ENCODE measurements around the gene VSX1.

DNA sequence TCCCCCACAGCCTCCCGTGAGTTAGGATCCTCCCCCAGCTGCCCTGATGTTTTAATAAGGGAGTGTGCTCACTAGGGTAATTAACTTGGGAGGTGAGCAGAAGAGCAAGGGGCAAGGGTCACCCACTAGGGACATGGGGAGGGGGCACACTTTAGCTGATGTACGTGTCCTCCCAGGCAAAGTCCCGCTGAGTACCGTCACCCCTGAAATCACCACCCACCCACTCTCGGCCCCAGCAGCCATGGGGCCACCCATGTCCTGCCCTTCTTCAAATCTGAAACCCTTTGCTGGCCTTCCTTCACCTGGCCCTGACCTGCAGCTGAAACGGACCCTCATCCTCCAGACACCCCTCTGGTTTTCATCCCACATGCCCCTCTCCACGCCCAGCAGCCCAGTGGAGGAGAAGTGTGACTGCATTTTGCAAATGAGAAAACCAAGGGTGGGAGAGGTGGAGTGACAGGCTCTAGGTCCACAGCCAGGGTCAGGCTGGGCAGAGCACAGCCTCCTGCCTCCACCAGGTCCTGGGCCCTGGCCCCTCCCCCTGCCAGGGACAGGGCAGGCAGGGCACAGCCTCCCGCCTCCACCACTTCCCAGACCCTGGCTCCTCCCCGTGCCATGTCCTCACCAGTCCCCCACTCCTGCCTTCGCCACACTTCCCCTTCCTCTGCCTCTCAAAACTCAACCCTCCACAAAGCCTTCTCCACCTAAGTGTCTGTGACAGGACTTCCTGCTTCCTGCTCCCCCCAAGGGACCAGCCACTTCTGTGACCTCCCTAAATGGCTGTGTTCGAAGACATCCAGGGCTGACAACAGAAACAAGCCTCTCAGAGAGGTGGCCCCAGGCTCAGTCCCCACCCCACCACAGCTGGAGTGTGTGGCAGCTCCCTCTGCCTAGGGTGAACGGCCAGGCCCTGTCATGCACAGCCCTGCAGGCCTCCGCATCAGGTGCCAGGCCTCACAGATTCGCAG lies 39.1 kb downstream of the VSX1 start:
- no peak for TF ChIP-seq POLR2AphosphoS5 (IDR thresholded peaks at IDR 0.05)
- TF ChIP-seq POLR2A (IDR thresholded peaks at IDR 0.05): no peak
- TF ChIP-seq, protein P1, sequence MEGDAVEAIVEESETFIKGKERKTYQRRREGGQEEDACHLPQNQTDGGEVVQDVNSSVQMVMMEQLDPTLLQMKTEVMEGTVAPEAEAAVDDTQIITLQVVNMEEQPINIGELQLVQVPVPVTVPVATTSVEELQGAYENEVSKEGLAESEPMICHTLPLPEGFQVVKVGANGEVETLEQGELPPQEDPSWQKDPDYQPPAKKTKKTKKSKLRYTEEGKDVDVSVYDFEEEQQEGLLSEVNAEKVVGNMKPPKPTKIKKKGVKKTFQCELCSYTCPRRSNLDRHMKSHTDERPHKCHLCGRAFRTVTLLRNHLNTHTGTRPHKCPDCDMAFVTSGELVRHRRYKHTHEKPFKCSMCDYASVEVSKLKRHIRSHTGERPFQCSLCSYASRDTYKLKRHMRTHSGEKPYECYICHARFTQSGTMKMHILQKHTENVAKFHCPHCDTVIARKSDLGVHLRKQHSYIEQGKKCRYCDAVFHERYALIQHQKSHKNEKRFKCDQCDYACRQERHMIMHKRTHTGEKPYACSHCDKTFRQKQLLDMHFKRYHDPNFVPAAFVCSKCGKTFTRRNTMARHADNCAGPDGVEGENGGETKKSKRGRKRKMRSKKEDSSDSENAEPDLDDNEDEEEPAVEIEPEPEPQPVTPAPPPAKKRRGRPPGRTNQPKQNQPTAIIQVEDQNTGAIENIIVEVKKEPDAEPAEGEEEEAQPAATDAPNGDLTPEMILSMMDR (IDR thresholded peaks at IDR 0.05): no peak

All from prostate gland (tissue), 2 donors.